ENCODE data around the gene TOB2.

The TOB2 gene, protein sequence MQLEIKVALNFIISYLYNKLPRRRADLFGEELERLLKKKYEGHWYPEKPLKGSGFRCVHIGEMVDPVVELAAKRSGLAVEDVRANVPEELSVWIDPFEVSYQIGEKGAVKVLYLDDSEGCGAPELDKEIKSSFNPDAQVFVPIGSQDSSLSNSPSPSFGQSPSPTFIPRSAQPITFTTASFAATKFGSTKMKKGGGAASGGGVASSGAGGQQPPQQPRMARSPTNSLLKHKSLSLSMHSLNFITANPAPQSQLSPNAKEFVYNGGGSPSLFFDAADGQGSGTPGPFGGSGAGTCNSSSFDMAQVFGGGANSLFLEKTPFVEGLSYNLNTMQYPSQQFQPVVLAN

DNA sequence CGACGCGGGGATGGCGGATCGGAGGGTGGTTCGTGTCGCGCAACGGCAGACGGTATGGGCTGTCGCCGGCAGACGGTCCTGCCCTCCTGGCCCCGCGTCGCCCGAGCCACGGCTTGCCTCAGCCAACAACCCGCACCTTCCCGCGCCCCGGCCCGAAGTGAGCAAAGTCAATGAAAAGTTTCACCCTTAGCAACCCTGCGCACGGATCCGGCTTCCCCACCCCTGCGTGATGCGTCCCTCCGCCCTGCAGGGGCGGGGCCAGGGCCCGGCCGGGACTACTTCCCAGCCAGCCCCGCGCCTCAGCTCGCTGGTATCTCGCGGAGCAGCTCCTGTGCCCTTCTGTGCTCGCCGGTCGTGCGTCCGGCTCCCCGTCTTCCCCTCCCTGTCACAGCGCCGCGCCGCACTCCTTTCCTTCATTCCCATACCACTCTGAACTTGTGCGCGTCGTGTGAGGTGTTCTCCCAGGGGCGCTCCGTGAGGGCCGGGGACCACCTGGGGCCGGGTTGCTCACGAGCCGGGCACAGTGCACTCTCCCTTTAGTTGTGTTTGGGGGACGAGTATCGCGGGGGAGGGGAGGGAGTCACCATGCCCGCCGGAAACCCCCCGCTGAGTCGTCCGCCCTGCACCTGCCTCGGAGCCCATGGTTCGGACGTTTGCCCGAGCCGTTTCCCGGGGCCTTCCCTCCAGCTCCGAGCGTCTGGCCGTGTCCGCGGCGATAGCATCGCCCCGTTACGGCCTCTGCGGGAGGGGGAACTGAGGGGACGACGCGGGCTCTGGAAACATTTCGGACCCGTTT lies at the start of gene TOB2:
Gene TOB2 (minus strand): TSS at position 163 of the 796 bp plus-strand sequence. CDS start 9,456 bp downstream, outside the sequence.
- peak; percentile 92 for DNase-seq (ENCODE audit: low read depth)

DNA sequence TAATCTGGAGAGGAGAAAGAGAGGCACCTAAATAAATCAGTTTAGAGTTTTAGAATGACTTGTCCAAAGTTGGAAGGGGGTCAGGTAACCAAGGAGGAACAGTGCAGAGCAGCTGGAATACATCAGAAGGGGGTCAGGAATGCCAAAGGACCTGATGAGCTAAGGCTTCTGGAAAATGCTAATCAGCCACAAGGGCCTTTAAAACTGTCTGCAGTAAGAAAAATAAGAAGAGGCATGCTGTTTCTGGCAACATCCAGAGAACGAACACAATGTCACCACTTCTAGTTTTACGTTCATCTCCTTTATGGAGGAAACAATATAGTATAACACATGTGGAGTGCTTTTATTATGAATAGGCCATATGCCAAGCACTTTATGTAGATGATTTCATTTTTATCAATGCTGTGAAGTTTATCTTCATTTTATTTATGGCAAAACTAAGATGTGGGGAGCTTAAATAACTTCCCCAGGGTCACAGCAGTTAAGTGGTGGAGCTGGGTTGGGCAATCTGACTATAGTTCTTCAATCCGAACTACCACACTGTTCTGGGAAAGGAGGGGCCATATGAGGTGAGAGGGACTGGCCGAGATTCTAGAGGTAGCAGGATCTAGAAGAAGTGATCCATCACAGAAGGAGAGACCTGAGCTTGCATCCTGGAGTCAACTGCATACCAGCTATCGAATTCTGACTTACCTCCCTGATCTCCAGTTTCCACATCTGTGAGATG lies 44.9 kb upstream of the TOB2 start:
- DNase-seq (ENCODE audit: low read depth), result peak; percentile 24

DNA sequence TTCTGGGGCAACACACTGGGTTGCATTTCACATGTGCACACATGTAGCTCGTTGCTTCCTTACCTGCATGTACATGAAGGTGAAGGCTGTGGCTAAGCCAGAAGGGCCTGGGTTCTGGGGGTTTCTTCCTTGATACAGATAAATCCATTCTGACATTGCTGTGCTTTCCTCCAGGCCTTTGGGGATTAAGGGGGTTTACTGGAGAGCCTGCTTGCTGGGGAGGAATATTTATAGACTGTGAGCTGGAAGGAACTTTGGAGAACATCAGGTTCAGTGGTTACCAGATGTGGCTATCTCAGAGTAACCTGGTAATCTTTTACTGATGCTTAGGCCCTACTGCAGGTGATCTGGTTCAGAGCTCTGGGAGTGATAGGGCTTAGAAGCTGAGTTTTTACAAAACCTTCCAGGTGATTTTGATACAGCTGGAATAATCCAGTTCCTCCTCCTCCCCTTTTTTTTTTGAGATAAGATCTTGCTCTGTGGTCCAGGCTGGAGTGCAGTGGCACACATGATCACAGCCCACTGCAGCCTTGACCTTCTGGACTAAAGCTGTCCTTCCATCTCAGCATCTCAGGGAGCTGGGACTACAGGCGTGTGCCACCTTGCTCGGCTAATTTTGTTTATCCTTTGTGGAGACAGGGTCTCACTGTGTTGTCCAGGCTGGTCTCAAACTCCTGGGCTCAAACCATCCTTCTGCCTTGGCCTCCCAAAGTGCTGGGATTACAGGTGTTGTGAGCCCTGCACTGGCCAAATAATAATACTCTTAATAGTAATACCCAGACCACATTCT lies 42.2 kb upstream of the TOB2 start:
- DNase-seq (ENCODE audit: low read depth), result no peak

DNA sequence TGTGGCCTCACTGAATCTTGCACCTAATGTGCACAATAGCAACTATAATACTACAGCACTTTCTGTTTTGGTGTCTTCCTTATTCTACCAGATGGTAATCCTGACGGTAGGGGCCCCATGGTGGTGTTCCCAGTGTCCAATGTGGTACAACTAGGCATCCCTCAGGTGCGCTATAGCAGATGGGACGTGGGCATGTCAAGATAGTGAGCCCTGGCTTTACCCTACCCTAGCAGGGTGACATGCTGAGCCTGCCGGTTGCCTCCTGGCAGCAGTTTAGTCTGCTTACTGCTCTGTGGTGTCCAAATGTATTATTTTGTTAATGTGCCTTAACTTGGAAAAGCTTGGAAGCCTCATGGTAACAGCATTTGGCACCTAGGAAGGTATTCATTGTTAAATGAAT lies 41.5 kb upstream of the TOB2 start:
- no peak for DNase-seq (ENCODE audit: low read depth)

DNA sequence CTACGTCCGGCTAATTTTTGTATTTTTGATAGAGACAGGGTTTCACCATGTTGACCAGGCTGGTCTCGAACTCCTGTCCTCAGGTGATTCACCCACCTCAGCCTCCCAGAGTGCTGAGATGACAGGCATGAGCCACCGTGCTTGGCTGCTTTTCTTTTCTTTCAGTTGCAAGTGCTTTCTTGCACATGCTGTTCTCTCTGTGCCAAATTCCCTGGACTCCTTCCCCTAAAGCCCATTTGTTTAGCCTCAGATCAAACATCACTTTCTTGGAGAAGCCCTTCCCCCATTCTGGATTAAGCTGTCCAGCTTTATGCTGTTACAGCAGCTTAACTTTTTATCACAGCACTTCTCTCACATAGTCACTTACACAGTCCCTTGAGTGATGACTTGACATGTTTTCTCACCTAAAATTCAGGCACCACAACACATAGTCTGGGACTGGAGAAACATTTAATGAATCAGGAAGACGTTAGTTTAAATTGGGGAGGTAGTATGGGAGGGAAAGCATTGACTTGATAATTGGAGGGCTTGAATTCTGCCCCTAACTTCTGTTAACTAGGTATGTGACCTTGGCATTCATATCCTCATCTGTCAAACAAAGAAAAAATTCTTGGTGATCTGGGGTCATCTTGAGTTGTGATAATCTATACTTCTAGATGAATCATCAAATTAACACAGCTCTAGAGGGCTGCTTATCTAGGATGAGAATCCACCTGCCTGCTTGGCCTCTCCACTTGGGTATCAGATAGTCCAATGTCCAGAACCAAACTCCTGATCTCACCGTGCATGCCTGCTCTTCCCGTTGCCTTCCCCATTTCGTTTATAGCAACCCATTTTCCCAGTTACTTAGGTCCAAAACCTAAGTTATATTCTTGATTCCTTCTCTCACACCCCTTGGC lies 40.7 kb upstream of the TOB2 start:
- no peak for DNase-seq (ENCODE audit: low read depth)

DNA sequence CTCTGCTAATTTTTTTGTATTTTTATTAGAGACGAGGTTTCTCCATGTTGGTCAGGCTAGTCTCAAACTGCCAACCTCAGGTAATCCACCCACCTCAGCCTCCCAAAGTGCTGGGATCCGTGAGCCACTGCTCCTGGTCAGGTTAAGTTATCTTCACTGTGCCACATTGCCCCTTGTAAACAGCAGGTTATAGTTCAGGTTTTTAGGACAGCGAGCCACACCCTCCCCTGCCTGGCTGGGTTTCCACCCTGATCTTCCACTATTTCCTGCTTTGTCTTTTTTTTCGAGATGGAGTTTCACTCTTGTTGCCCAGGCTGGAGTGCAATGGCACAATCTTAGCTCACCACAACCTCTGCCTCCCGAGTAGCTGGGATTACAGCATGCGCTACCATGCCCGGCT lies 38.4 kb upstream of the TOB2 start:
- DNase-seq (ENCODE audit: low read depth), result no peak

DNA sequence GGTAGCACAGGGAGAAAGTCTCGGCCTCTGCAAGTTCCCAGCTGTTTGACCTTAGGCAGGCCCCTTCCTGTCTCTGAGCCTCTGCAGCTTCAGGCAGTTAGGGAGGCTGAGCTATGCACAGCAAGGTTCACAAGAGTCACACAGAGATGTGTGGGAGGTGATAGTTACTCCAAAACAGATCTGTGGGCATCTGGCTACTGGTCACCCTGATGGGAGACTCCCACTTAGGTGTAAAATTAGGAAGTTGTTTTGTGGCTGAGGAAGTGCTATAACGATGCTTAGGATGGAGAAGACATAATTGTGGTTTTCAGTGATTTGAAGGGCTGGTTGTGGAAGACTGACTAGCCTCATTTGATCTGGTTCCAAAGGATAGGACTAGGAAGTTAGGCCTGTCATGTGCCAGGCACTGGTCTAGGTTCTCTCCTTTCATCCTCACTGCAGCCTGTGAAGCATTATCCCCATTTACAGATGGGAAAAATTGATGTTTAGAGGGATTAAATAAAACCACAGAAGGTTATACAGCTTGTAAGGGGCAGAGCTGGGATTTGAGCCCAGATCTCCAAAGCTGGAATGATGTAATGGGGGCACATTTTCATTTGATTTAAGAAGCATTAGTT lies 35.8 kb upstream of the TOB2 start:
- DNase-seq (ENCODE audit: low read depth), result peak; percentile 81

DNA sequence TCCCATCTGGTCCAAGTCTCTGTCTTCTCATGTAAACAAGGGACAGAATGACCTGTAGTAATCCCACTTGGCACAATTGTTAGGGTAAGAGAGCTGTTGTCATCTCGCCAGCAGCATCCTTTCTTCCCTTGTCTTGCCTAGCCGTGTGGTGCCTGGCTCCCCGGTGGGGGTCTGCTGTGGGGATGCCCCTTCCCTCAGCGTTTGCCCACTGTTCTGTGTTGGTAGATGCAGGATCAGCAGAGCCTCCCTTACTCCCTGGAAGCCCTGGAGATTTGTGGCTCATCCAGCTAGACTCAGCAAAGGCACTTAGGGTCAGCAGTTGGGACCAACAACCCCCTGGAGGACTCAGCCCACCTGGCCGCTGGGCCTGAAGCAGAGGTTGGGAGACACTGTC lies 35.3 kb upstream of the TOB2 start:
- DNase-seq (ENCODE audit: low read depth), result no peak

DNA sequence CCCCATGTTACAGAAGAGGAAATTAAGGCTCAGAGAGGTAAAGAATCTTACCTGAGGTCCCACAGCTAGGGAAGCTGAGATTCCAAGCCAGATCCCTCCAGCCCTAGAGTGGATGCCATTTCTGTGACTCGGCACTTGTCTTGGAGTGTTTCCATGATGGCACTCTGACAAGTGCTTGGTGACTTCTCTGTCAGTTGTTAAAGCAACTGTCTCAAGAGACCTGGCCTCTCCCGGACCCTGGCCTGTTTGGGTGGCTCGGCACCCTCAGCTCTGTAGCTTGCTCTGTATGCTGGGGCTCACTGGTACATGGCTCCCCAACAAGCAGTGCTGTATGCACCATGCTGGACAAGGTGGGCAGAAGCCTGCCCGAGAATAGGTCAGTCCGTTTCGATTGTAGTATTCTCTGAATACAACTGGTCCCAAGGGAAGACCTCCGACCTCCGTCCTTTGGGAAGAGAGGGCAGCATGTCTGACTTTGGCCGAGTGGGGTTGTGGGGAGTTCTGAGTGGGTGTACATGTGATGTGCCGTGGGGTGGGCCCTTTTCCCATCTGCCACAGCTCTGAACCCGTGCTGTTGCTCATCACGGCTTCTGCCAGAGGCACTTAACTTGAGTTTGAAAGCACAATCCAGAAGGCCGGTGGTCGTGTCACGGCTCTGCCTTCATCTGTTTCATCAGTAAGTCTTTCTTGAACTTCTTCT lies 34.7 kb upstream of the TOB2 start:
- peak; percentile 85 for DNase-seq (ENCODE audit: low read depth)

DNA sequence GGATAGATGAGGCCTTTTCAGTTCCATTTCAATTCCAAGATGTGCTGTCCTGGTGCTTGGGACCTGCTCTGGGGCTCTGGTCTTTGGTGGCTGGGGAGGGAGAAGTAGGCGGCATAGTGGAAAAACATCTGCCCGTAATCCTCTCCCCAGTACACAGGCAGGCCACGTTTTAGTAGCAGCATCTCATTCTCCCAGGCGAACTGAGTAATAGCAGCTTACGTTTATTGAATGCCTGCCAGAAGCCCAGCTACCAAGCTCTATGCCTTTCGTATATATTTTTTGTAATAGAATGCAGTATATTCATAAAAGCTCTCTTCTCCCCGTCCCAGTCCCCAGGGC lies 33.8 kb upstream of the TOB2 start:
- DNase-seq (ENCODE audit: low read depth), result peak; percentile 86

DNA sequence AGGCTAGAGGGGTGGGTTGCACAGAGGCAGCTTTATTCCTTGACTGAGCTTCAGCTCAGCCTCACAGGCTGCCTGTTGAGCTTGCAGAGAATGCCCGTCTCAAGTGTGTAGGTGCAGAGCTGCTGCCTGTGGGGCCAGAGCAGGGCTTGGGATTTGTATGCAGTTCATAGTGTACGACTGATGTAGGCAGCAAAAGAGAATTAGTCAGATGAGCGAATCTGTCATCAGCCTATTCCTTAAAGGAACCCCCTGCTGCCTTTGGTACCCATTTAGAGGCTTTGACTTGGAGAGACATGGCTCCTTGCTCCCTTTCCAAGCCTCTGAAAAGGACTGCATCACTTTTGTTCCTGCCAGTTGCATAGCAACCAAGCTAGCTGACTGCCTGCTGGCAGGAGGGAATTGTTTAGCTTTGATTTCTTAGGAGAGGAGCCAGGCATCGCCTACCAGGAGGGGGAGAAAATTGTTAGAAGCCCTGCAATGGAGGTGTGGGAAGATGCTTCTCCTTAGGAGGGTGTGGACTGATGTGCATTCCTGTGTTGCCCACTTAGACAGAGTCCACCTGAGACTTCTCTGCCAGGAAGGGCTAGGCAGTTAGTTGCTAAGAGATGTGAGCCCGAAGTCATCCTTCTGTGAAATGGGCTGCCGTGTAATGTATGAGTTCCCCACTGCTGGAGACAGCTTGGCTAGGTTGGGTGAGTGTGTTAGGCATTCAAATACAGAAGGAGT lies 33.2 kb upstream of the TOB2 start:
- peak; percentile 84 for DNase-seq (ENCODE audit: low read depth)

DNA sequence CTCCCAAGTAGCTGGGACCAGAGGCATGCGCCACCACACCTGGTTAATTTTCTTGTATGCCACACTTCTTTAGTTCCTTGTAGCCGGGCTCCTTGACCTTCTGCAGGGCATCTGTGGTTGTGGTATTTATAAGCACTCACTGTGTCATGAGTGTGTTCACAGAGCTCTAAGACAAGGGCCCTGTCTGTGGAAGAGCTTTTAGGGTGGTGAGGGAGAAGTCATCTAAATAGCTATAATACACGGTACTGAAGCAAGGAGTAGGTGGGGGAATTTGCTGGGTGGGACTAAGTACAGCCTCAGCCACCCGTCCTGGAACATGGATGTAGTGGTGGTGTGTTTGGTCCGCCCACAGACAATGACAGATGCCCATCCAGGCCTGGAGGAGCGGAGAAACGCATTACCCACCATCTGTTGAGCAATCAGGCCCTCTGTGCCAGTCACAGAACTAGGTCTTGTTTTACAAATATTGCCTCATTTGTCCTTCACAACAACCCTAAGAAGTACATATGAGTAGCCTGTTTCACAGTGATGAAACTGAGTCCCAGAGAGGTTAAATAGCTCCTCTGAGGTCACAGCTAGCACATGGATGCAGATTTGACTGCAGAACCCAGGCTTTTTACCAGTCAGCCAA lies 32.4 kb upstream of the TOB2 start:
- no peak for DNase-seq (ENCODE audit: low read depth)

DNA sequence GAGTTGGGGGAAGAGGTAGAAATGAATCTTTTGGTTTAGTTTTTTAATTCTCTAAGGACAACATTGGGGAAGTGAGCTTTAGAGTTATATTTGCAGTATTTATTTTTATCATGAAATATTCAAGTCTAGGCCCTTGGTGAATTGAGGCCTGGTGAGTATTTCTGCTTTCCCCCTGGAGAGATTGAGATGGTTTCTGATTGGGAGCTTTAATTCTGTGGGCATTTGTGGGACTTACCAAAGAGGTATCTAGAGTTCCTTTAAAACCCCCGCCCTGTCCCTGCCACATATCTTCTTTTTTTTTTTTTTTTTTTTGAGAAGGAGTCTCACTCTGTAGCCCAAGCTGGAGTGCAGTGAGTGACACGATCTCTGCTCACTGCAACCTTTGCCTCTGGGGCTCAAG lies 31.9 kb upstream of the TOB2 start:
- DNase-seq (ENCODE audit: low read depth), result no peak

DNA sequence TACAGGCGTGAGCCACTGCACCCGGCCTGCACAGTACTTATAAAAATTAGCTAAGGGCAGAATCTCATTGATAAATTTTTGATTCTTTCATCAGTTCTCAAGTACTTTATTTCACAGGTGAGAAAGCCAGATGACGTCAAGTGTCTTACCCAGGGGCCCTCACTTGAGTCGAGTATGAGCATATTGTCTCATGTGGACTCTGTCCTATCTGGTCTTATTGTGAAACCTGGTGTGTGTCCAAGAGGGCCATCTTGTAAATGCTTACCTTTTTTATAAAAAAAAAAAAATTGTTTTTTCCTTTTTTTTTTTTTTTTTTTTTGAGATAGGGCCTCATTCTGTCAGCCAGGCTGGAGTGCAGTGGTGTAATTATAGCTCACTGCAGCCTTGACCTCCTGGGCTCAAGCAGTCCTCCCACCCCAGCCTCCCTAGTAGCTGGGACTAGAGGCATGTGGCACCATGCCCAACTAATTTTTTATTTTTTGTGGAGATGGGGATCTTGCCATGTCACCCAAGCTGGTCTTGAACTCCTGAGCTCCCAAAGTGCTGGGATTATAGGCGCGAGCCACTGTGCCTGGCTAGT lies 28.4 kb upstream of the TOB2 start:
- DNase-seq (ENCODE audit: low read depth), result no peak

DNA sequence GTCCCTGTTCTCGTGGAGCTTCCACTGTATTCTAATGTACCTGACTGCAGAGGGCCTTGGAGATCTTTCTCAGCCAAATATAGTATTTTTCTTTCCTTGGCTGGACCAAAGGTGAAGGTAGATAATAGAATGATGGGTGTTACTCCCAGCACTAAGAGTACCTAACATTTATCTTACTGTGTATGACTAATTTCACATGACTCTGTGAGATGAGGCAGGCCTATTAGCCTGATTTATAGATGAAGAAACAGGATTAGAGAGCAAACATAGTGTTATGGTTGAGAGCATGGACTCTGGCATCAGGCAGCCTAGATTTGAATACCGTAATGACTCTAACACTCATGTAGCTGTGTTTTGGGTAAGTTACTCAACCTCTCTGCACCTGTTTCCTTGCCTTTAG lies 25.0 kb upstream of the TOB2 start:
- no peak for DNase-seq (ENCODE audit: low read depth)

DNA sequence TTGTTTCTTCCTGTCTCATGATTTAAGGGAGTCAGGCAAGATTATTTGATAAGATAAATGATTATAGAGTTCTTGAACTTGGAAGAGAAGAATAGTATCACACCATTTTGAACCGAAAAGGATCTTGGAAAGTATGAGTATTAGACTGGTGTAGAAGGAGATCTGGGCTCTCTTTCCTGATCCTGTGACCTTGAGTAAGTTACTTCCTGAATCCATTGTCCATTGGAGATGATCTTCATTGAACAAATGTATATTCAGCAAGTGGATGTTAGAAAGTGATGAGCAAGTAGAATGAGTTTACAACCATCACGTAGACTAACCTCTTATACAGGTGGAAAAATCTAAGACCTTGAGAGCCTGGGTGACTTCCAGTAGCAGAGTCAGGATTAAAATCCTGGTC lies 24.3 kb upstream of the TOB2 start:
- DNase-seq (ENCODE audit: low read depth), result no peak

DNA sequence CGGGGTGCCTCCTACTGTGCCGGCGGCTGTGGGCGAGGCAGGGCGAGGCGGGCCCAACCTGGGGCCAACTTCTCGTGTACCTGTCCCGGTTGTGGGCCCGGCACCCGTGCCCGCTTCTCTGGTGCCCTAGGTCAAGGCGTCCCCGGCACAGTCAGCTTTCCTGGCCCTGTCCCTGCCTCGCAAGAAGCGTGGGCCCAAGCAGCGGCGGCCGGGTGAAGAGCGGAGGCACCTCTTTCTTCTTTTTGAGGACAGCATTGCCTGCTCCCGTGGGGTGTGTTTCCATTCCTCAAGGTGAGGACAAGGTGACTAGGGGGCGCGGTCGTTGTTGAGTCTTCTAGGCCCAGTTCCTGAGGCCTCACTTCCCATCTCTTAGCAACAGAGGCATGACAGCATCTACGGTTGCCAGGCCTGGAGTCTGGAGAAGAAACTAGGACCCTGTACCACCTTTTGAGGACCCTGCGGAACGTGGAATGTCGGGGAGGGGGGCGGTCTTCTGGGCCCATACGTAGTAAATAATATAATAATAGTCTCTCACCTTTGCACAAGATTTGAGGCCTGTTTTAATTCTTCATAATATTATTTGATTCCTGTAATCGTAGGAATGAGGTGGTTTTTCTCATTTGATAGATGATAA lies 22.7 kb upstream of the TOB2 start:
- DNase-seq (ENCODE audit: low read depth), result no peak

All from EH (cell line).